Suprapubic skin (tissue), 3 donors: ENCODE measurements around the gene MEOX2.

Experiments used
- POLR2A ChIP-seq, 2 donors: fragments of 450-650 bp; IDR thresholded peaks; one replicate each; pipeline ENCODE4 v1.6.1; 2017; ENCODE audit warnings: antibody characterized with exemption in 2 of 2, mild to moderate bottlenecking in 2 of 2, moderate library complexity in 2 of 2
- TF ChIP-seq, protein P1 (sequence below), 2 donors: fragments of 200-600 bp in 1 of 2; fragments of 450-650 bp in 1 of 2; sonication (generic) in 1 of 2; IDR thresholded peaks; one replicate each; pipeline ENCODE4 v1.5.1; 2016 to 2019; ENCODE audit warnings: antibody characterized with exemption in 2 of 2, mild to moderate bottlenecking in 1 of 2, moderate library complexity in 1 of 2

DNA sequence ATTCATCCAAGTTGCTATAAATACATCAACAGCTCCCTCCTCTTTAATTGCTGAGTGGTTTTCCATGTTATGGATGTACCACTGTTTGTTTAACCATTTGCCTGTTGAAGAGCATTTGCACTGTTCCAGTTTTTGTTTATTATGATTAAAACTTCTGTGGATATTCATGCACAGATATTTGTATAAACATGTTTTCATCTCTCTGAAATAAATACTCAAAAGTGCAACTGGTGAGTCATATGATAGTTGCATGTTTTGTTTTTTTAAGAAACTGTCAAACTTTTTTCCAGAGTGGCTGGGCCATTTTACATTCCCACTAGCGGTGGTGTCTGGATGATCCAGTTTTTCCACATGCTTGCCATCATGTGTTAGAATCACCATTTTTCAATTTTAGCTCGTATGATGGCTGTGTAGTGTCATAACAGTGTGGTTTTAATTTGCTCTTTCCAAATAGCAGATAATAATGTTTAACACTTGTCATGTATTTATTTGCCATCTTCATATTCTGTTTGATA is 33.6 kb downstream of the MEOX2 start:
- TF ChIP-seq, protein P1, sequence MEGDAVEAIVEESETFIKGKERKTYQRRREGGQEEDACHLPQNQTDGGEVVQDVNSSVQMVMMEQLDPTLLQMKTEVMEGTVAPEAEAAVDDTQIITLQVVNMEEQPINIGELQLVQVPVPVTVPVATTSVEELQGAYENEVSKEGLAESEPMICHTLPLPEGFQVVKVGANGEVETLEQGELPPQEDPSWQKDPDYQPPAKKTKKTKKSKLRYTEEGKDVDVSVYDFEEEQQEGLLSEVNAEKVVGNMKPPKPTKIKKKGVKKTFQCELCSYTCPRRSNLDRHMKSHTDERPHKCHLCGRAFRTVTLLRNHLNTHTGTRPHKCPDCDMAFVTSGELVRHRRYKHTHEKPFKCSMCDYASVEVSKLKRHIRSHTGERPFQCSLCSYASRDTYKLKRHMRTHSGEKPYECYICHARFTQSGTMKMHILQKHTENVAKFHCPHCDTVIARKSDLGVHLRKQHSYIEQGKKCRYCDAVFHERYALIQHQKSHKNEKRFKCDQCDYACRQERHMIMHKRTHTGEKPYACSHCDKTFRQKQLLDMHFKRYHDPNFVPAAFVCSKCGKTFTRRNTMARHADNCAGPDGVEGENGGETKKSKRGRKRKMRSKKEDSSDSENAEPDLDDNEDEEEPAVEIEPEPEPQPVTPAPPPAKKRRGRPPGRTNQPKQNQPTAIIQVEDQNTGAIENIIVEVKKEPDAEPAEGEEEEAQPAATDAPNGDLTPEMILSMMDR (IDR thresholded peaks at IDR 0.05) = no peak
- no peak for TF ChIP-seq POLR2A (IDR thresholded peaks at IDR 0.05)
